Measurements from ENCODE around the gene OPCML.

The OPCML gene

GRCh38 chr11:132742929-132743328 lies 789.4 kb downstream of the OPCML start:
- DNase-seq (ENCODE audit: low read depth, low spot score) = no peak
- CTCF ChIA-PET = no interaction called here
- POLR2A ChIA-PET = no interaction called here
- no peak overlapping the region for H3K4me3 ChIP-seq (ENCODE audit: low read depth, low read length)
- no peak for TF ChIP-seq CTCF (IDR thresholded peaks at IDR 0.05; ENCODE audit: insufficient read depth, low read length, missing control alignments)

- no peak overlapping the region for H3K4me3 ChIP-seq (ENCODE audit: low read depth, low read length)
- CTCF ChIA-PET = no interaction called here
- TF ChIP-seq CTCF (IDR thresholded peaks at IDR 0.05; ENCODE audit: insufficient read depth, low read length, missing control alignments) = no peak
- peak; percentile 99 for DNase-seq (ENCODE audit: low read depth, low spot score)
- POLR2A ChIA-PET = interaction anchor here (1.3 to 1.4 kb wide), 2 partner anchors 11 to 45 kb away, joined by 3 to 8 read pairs; no protein-coding TSS in a partner anchor
Measured at GRCh38 chr11:132734217-132734616, 798.1 kb downstream of the OPCML start.

- CTCF ChIA-PET = interaction anchor here (0.9 kb wide), 1 partner anchor 213 kb away, joined by 3 read pairs; no protein-coding TSS in a partner anchor
- no peak for DNase-seq (ENCODE audit: low read depth, low spot score)
- TF ChIP-seq CTCF (IDR thresholded peaks at IDR 0.05; ENCODE audit: insufficient read depth, low read length, missing control alignments) = no peak
- H3K4me3 ChIP-seq (ENCODE audit: low read depth, low read length) = no peak overlapping the region
- POLR2A ChIA-PET = no interaction called here
Measured at GRCh38 chr11:132728026-132728425, 804.3 kb downstream of the OPCML start.

GRCh38 chr11:132721526-132721925 lies 810.8 kb downstream of the OPCML start:
- no peak for DNase-seq (ENCODE audit: low read depth, low spot score)
- ChIA-PET CTCF (interaction anchor here (1.2 kb wide), 1 partner anchor 11 kb away, joined by 3 read pairs; no protein-coding TSS in a partner anchor), POLR2A (no interaction called here)
- no peak for TF ChIP-seq CTCF (IDR thresholded peaks at IDR 0.05; ENCODE audit: insufficient read depth, low read length, missing control alignments)
- H3K4me3 ChIP-seq (ENCODE audit: low read depth, low read length) = no peak overlapping the region

GRCh38 chr11:132719684-132720083 lies 812.6 kb downstream of the OPCML start:
- POLR2A ChIA-PET = interaction anchor here (0.7 kb wide), 2 partner anchors 25 to 560 kb away, joined by 3 read pairs; no protein-coding TSS in a partner anchor
- no peak for TF ChIP-seq CTCF (IDR thresholded peaks at IDR 0.05; ENCODE audit: insufficient read depth, low read length, missing control alignments)
- DNase-seq (ENCODE audit: low read depth, low spot score) = no peak
- CTCF ChIA-PET = interaction anchor here (0.8 to 2.2 kb wide), 5 partner anchors 10 to 221 kb away, joined by 3 to 13 read pairs (median 7); no protein-coding TSS in a partner anchor
- no peak overlapping the region for H3K4me3 ChIP-seq (ENCODE audit: low read depth, low read length)

- H3K4me3 ChIP-seq (ENCODE audit: low read depth, low read length) = no peak overlapping the region
- POLR2A ChIA-PET = interaction anchor here (0.7 kb wide), 1 partner anchor 559 kb away, joined by 3 read pairs; no protein-coding TSS in a partner anchor
- peak; percentile 19 for TF ChIP-seq CTCF (IDR thresholded peaks at IDR 0.05; ENCODE audit: insufficient read depth, low read length, missing control alignments)
- peak; percentile 29 for DNase-seq (ENCODE audit: low read depth, low spot score)
- CTCF ChIA-PET = interaction anchor here (0.6 to 2.2 kb wide), 6 partner anchors 9 to 222 kb away, joined by 3 to 13 read pairs (median 5); no protein-coding TSS in a partner anchor
Measured at GRCh38 chr11:132718711-132719671, 813.3 kb downstream of the OPCML start.
